ENCODE results near the gene ARPP21. TPM values are rescaled to one million over a fixed set of nuclear protein-coding genes. Genes with fewer than 3 reads are reported as not detected.

Gene ARPP21
- total RNA-seq: not detected

DNA sequence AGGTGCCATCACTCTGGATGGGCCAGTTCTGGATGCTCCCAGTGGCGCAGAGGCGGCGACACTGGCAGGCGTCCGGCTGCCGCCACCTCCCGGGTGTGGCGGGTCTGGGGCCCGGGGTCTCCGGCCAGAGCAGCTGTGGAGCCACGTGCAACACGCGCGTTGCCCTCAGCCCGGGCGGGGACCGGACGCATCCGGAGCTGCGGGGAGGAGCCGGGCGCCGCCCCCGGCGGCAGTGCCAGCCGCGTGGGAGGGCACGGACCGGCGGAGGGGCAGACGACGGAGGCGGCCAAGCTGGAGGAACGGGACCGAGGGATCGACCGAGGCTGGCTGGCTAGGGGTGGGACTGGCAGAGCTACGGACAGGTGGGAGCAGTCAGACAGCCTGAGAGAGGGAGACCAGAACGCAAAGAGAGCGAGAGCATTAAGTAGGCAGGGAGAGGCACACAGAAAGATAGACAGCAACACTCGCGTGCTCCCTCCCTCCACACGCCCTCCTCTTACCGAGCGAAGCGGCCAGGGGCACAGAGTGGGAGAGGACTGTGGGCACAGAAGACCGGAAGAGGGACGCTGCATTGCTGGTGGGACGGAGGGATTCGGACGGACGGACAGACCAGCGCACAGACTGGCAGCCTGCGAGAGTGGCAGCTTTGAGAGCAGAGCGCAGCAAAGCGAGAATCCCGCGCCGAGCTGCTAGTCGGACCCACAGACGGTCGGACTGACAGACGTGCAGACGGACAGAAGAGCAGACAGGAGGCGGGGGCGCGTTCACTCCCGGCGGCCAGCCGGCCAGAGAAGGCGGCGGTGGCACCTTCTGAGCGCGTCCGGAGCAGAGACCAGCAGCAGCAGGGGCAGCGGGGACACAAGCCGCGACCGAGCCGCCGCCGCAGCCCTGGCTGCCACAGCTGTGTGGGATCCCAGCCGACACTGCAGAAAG lies at the start of gene ARPP21:
Gene ARPP21 (plus strand): TSS at position 272 of the 933 bp plus-strand sequence. CDS start 42,227 bp downstream, outside the sequence.
- DNase-seq (ENCODE audit: low spot score in 2 of 2): no peak
- H3K9me3 ChIP-seq: no peaks in the 10 kb centered on the region
- no peaks in the 10 kb centered on the region for H3K36me3 ChIP-seq
- 3% methylated on average over 43 of the region's 83 CpGs for WGBS
- no peak within 1 kb of the TSS for H3K27ac ChIP-seq
- peaks cover 26% of the 10 kb centered on the region for H3K27me3 ChIP-seq
- no peak for TF ChIP-seq EP300 (IDR thresholded peaks at IDR 0.05)
- TF ChIP-seq POLR2A (IDR thresholded peaks at IDR 0.05): no peak
- TF ChIP-seq POLR2AphosphoS5 (IDR thresholded peaks at IDR 0.05): no peak
- TF ChIP-seq, protein P1, sequence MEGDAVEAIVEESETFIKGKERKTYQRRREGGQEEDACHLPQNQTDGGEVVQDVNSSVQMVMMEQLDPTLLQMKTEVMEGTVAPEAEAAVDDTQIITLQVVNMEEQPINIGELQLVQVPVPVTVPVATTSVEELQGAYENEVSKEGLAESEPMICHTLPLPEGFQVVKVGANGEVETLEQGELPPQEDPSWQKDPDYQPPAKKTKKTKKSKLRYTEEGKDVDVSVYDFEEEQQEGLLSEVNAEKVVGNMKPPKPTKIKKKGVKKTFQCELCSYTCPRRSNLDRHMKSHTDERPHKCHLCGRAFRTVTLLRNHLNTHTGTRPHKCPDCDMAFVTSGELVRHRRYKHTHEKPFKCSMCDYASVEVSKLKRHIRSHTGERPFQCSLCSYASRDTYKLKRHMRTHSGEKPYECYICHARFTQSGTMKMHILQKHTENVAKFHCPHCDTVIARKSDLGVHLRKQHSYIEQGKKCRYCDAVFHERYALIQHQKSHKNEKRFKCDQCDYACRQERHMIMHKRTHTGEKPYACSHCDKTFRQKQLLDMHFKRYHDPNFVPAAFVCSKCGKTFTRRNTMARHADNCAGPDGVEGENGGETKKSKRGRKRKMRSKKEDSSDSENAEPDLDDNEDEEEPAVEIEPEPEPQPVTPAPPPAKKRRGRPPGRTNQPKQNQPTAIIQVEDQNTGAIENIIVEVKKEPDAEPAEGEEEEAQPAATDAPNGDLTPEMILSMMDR (IDR thresholded peaks at IDR 0.05): no peak
- peak within 1 kb of the TSS; percentile 35 for H3K4me3 ChIP-seq
- peaks cover 11% of the 10 kb centered on the region for H3K4me1 ChIP-seq

DNA sequence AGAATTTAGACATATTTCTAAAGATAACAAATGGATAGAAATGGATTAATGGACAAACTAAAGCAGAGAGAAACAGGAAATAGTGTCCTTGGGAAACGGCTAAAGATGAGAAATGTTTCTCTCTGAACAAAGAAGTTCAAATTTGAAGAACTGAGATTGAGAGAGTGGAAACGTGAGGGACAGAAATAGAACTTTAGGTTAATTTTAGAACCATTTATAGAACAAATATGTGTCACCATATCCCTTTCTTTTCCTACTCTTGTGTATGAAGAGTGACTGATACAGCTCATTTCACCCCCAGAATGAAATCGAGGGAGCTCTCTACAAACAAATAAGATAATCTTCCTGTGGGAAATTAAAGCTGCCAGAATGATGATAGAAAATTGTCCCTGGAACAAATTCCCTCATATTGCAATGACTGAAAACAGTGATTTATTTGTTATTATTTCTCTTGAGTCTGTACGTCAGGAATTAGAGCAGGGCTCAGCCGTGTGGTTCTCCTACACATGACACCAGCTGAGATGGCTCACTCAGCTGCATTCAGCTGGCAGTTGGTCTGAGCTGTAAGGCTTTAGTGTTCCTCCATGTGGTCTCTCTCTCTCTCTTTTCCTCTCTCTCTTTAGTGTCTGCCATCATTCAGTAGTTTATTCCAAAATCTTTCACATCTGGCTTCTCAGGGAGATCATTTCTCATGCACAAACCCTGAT lies 46.6 kb upstream of the ARPP21 start:
- Histone ChIP-seq H3K9me3 (no peaks in the 10 kb centered on the region), H3K36me3 (no peaks in the 10 kb centered on the region), H3K4me3 (no peak overlapping the region), H3K27me3 (no peaks in the 10 kb centered on the region), H3K4me1 (no peaks in the 10 kb centered on the region), H3K27ac (no peak overlapping the region)
- TF ChIP-seq, protein P1 (IDR thresholded peaks at IDR 0.05): no peak
- TF ChIP-seq POLR2A (IDR thresholded peaks at IDR 0.05): no peak
- no peak for TF ChIP-seq POLR2AphosphoS5 (IDR thresholded peaks at IDR 0.05)
- no peak for TF ChIP-seq EP300 (IDR thresholded peaks at IDR 0.05)
- no peak for DNase-seq (ENCODE audit: low spot score in 2 of 2)
- WGBS: 61% methylated on average over 5 of the region's 5 CpGs

DNA sequence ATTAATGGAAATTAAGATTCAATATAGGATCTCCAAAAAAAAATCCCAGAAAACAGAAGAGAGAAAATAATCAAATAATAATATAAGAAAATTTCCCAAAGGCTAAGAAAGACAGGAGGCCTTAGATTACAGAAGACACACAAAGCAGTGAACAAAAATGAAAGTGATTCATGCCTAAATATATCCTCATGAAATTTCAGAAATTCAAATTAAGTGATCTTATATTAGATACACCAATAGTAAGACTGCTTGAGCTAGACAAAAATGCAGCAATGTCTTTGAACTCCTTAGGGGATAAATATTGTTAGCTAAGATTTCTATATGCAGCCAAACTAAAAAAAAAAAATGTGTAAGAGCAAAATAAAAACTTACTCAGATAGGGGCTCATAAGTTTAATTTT lies 44.6 kb upstream of the ARPP21 start:
- no peaks in the 10 kb centered on the region for H3K9me3 ChIP-seq
- H3K4me1 ChIP-seq: no peaks in the 10 kb centered on the region
- H3K36me3 ChIP-seq: no peaks in the 10 kb centered on the region
- no peak for DNase-seq (ENCODE audit: low spot score in 2 of 2)
- no peak overlapping the region for H3K4me3 ChIP-seq
- TF ChIP-seq POLR2AphosphoS5 (IDR thresholded peaks at IDR 0.05) (no peak), EP300 (IDR thresholded peaks at IDR 0.05) (no peak)
- TF ChIP-seq, protein P1 (IDR thresholded peaks at IDR 0.05): no peak
- no peaks in the 10 kb centered on the region for H3K27me3 ChIP-seq
- no peak overlapping the region for H3K27ac ChIP-seq

DNA sequence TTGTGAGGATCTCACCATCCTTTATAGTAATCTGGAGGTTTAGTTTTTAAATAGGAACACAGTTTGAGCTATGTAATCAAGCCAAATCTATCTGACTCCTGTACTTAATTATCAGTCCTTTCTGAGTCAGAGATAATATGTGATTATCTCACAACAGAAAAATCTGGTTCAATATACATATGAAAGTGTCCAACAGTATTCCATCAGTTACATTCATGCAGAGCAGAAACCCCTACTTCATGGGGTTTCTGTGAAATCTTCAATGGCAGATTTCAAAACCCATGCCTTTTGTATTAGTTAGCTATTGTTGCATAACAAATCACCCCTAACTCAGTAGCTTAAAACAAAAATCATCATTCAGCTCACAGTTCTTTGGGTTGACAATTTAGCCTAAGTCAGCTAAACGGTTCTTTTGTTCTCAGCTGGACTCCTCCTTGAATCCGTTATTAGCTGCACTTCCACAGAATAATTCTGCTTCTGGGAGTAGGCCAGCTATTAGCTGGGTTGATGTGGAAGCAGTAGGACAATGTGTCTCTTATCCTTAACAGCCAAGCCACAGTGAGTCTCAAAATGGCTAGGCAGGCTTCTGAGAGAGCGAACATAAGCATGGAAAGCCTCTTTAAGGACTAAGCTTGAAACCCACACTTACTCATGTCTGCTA lies 42.9 kb upstream of the ARPP21 start:
- no peaks in the 10 kb centered on the region for H3K4me1 ChIP-seq
- H3K4me3 ChIP-seq: no peak overlapping the region
- no peak overlapping the region for H3K27ac ChIP-seq
- DNase-seq (ENCODE audit: low spot score in 2 of 2): no peak
- H3K36me3 ChIP-seq: no peaks in the 10 kb centered on the region
- no peaks in the 10 kb centered on the region for H3K27me3 ChIP-seq
- no peaks in the 10 kb centered on the region for H3K9me3 ChIP-seq
- TF ChIP-seq, protein P1 (IDR thresholded peaks at IDR 0.05): no peak
- TF ChIP-seq EP300 (IDR thresholded peaks at IDR 0.05) (no peak), POLR2A (IDR thresholded peaks at IDR 0.05) (no peak), POLR2AphosphoS5 (IDR thresholded peaks at IDR 0.05) (no peak)
- WGBS: 59% methylated on average over 3 of the region's 3 CpGs

Data from suprapubic skin (tissue), 4 donors.